A549 (cell line): ENCODE results near the gene SND1. TPM values are rescaled to one million over a fixed set of nuclear protein-coding genes. Genes with fewer than 3 reads are reported as not detected.

ENCODE experiments used
- ATAC-seq, 2 experiments: fragments of 200-7000 bp in 1 of 2; fragments of >200 bp in 1 of 2; cut with Nextera tagmentation in 1 of 2; cut with Tn5 transposase in 1 of 2; 3 replicates each; pipeline versions ENCODE4 v1.8.0 to v1.9.1; 2018 to 2020; ENCODE audit warnings: mild to moderate bottlenecking in 1 of 2, moderate library complexity in 1 of 2
- CTCF ChIA-PET: fragments of 300-600 bp; sonication (Branson Sonifier 250); formaldehyde crosslinking; extraction: SDS; loops from one replicate; lab custom pipeline; 2021; ENCODE audit warnings: antibody characterized with exemption, inconsistent platforms; lab: Yijun Ruan, JAX
- POLR2A ChIA-PET: fragments of 350-600 bp; formaldehyde crosslinking; extraction: SDS; loops from one replicate; lab custom pipeline; 2021; ENCODE audit warnings: antibody characterized with exemption, inconsistent platforms; lab: Yijun Ruan, JAX
- DNase-seq, 2 experiments: peaks; one replicate each; pipeline versions ENCODE4 v3.0.0 to v3.0.0-alpha.2; 2011 to 2016; ENCODE audit warnings: low read depth in 1 of 2, low spot score in 1 of 2
- FAIRE-seq: peaks from 2 replicates; lab custom pipeline; 2011; peaks lifted over from hg19 to GRCh38; lab: Jason Lieb, UNC
- H3K27ac ChIP-seq, 2 experiments: fragments of >200 bp; sonication (Bioruptor Twin); formaldehyde crosslinking; 3 replicates each; pipeline ENCODE4 v1.5.1; 2016 to 2017
- H3K4me1 ChIP-seq: fragments of >200 bp; sonication (Bioruptor Twin); formaldehyde crosslinking; 3 replicates; pipeline ENCODE4 v1.6.1; 2016
- H3K4me2 ChIP-seq: fragments of >200 bp; sonication (Bioruptor Twin); formaldehyde crosslinking; 3 replicates; pipeline ENCODE4 v1.6.1; 2016
- H3K4me3 ChIP-seq: fragments of >200 bp; sonication (Bioruptor Twin); formaldehyde crosslinking; 3 replicates; pipeline ENCODE4 v1.5.1; 2016
- H3K9me3 ChIP-seq: fragments of >200 bp; sonication (Bioruptor Twin); formaldehyde crosslinking; 3 replicates; pipeline ENCODE4 v1.6.1; 2016
- ATOH8 ChIP-seq: fragments of 250-450 bp; sonication (Bioruptor Pico); IDR thresholded peaks from 2 replicates; pipeline ENCODE4 v1.5.0; 2020; ENCODE audit warnings: low read depth, mild to moderate bottlenecking, moderate library complexity
- BHLHE40 ChIP-seq: IDR thresholded peaks from 2 replicates; pipeline ENCODE4 v1.6.1; 2012; ENCODE audit warnings: low read depth, low read length, inconsistent platforms
- CBX2 ChIP-seq: fragments of 200-600 bp; sonication (generic); IDR thresholded peaks from 2 replicates; pipeline ENCODE4 v1.6.1; 2016; ENCODE audit warnings: low read depth, mild to moderate bottlenecking, borderline replicate concordance
- CHD2 ChIP-seq: fragments of 150-350 bp; IDR thresholded peaks from 2 replicates; pipeline ENCODE4 v1.6.1; 2014; ENCODE audit warnings: low read length; ENCODE audit not compliant: partially characterized antibody
- E2F6 ChIP-seq: IDR thresholded peaks from 2 replicates; pipeline ENCODE4 v1.6.1; 2012; ENCODE audit warnings: low read depth, borderline replicate concordance
- EHMT2 ChIP-seq: fragments of 200-600 bp; sonication (generic); IDR thresholded peaks from 2 replicates; pipeline ENCODE4 v1.6.1; 2016; ENCODE audit warnings: antibody characterized with exemption, low read depth, mild to moderate bottlenecking, moderate library complexity
- ELK1 ChIP-seq: fragments of 150-350 bp; IDR thresholded peaks from 2 replicates; pipeline ENCODE4 v1.6.1; 2014; ENCODE audit warnings: low read depth, mild to moderate bottlenecking, low read length
- EP300 ChIP-seq, 2 experiments: fragments of >200 bp; sonication (Bioruptor Twin); formaldehyde crosslinking; IDR thresholded peaks; 2 replicates in 1 of 2; 3 replicates in 1 of 2; pipeline ENCODE4 v1.6.1; 2016 to 2017
- FOSL2 ChIP-seq, 2 experiments: fragments of 450-650 bp in 1 of 2; fragments of >200 bp in 1 of 2; sonication (Bioruptor Twin) in 1 of 2; formaldehyde crosslinking; IDR thresholded peaks; 2 replicates each; pipeline versions ENCODE4 v1.5.0 to v1.6.1; 2016 to 2020; ENCODE audit warnings: mild to moderate bottlenecking in 1 of 2, moderate library complexity in 1 of 2
- JUN ChIP-seq, 2 experiments: fragments of >200 bp; sonication (Bioruptor Twin); formaldehyde crosslinking; IDR thresholded peaks; 2 replicates in 1 of 2; 3 replicates in 1 of 2; pipeline ENCODE4 v1.6.1; 2016 to 2017
- MAX ChIP-seq: IDR thresholded peaks from 2 replicates; pipeline ENCODE4 v1.6.1; 2012
- MYC ChIP-seq: IDR thresholded peaks from 2 replicates; pipeline ENCODE4 v1.6.1; 2012; ENCODE audit warnings: mild to moderate bottlenecking, inconsistent platforms, low read length, improper control_type of control experiment, borderline replicate concordance
- POLR2A ChIP-seq: IDR thresholded peaks from 2 replicates; pipeline ENCODE4 v1.6.1; 2012; ENCODE audit warnings: mild to moderate bottlenecking, low read length
- SMC3 ChIP-seq: fragments of >200 bp; sonication (Bioruptor Twin); formaldehyde crosslinking; IDR thresholded peaks from 3 replicates; pipeline ENCODE4 v1.6.1; 2018; ENCODE audit warnings: inconsistent platforms
- SREBF2 ChIP-seq: fragments of 450-650 bp; IDR thresholded peaks from 2 replicates; pipeline ENCODE4 v1.6.1; 2014; ENCODE audit warnings: mild to moderate bottlenecking, moderate library complexity
- TP53 ChIP-seq: fragments of 250-450 bp; sonication (Bioruptor Pico); IDR thresholded peaks from 2 replicates; pipeline ENCODE4 v1.5.0; 2021; ENCODE audit warnings: mild to moderate bottlenecking, moderate library complexity
- USF2 ChIP-seq: fragments of 450-650 bp; IDR thresholded peaks from 2 replicates; pipeline ENCODE4 v1.6.1; 2014; ENCODE audit warnings: antibody characterized with exemption
- whole genome bisulfite sequencing: methylation state at CpG from one replicate; pipeline ENCODE4 v1.1.6; 2017; ENCODE audit errors: missing lambda C conversion rate; 5-methylcytosine and 5-hydroxymethylcytosine counted together
- polyA plus RNA-seq, 4 experiments: library from polyadenylated mRNA; depleted of rRNA in 3 of 4; stranded (reverse); fragments of >200 nt; fragmentation: RNase III in 1 of 4; extraction: RNeasy Plus Mini Kit Qiagen cat#74134 plus additional on column Dnase treatment in 1 of 4; gene quantifications; 2 replicates in 3 of 4; 3 replicates in 1 of 4; pipeline ENCODE4 v1.2.3, GENCODE V29; 2011 to 2017

Gene SND1
- polyA plus RNA-seq, 2 of the 4 experiments (the other 2 are of a cell fraction) = 102 to 138 TPM

GRCh38 chr7:127903892-127904669, 252.1 kb downstream of the SND1 start (continued):
- TF ChIP-seq ATOH8 (CRISPR knock-in tag) (no peak), CHD2 (no peak), EP300 (IDR thresholded peaks at IDR 0.05) (no peak), SMC3 (no peak), POLR2A (no peak), EHMT2 (no peak), E2F6 (no peak), CBX2 (no peak)

- Histone ChIP-seq H3K4me2 (no peak overlapping the region), H3K4me3 (no peak overlapping the region), H3K4me1 (0 out of 3 replicates have a peak, but pooled peaks cover 5% of the 10 kb centered on the region), H3K27ac (no peak overlapping the region), H3K9me3 (no peaks in the 10 kb centered on the region)
- ChIA-PET POLR2A (no interaction called here), CTCF (interaction anchor here (0.6 kb wide), 1 partner anchor 18 kb away, joined by 4 read pairs; no protein-coding TSS in a partner anchor)
- no peak for DNase-seq
- no peak for ATAC-seq
- WGBS = 79% methylated on average over 6 of the region's 6 CpGs
- no peak for FAIRE-seq
- TF ChIP-seq EHMT2 = no peak
- TF ChIP-seq BHLHE40 = no peak
- no peak for TF ChIP-seq FOSL2 (IDR thresholded peaks at IDR 0.05)
- TF ChIP-seq FOSL2 (CRISPR knock-in tag; IDR thresholded peaks at IDR 0.05) = no peak
- TF ChIP-seq MYC = no peak
- TF ChIP-seq SREBF2 = no peak
- no peak for TF ChIP-seq JUN (IDR thresholded peaks at IDR 0.05)
These were observed 252.6 kb downstream of the SND1 start for GRCh38 chr7:127904670-127904985.

- Histone ChIP-seq H3K27ac (no peak overlapping the region), H3K4me1 (0 out of 3 replicates have a peak, but pooled peaks cover 5% of the 10 kb centered on the region), H3K4me2 (no peak overlapping the region), H3K9me3 (no peaks in the 10 kb centered on the region), H3K4me3 (no peak overlapping the region)
- DNase-seq (no peak), FAIRE-seq (no peak), ATAC-seq (no peak)
- ChIA-PET POLR2A (no interaction called here), CTCF (interaction anchor here (0.9 to 1.2 kb wide), 2 partner anchors 8 to 197 kb away, joined by 3 read pairs; no protein-coding TSS in a partner anchor)
- TF ChIP-seq ELK1 (no peak), BHLHE40 (no peak), TP53 (no peak), USF2 (no peak), MAX (no peak)
These were observed 253.0 kb downstream of the SND1 start for GRCh38 chr7:127905021-127905420.
